ENCODE data around the gene TRABD2A. TPM values are rescaled to one million over a fixed set of nuclear protein-coding genes. Genes with fewer than 3 reads are reported as not detected.

TRABD2A gene
- total and polyA plus RNA-seq, 9 donors = 12.2 to 71.0 (median 33.3) TPM

DNA sequence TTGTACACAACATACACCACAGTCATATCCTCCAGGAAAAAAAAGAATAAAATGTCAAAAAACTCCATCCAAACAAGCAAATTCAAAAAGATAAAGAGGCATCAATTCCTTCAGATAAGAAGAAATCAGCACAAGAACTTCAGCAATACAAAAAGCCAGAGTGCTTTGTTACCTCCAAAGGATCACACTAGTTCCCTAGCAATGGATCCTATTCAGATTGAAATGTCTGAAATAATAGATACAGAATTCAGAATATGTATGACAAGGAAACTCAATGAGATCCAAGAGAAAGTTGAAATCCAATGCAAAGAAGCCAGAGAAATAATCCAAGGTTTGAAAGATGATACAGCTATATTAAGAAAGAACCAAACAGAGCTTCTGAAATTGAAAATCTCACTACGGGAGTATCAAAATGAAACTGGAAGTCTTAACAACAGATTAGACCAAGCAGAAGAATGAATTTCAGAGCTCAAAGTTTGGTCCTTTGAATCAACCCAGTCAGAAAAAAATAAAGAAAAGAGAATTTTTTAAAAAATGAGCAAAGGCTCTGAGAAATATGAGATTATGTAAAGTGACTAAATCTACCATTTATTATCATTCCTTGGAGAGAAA lies 80.6 kb downstream of the TRABD2A start:
- Histone ChIP-seq H3K27me3 (no peaks in the 10 kb centered on the region), H3K4me3 (no peak overlapping the region), H3K36me3 (no peaks in the 10 kb centered on the region), H3K4me1 (ENCODE audit: insufficient read depth) (peaks cover 9% of the 10 kb centered on the region), H3K9me3 (no peaks in the 10 kb centered on the region), H3K27ac (no peak overlapping the region)
- intact Hi-C loops (cut with DNase I) = loop anchor here in 1 of 4 donors (10.0 kb wide), 1 partner anchor 85 kb away; the partner anchor contains the start of gene TRABD2A
- WGBS, 3 donors = 40 to 46% (median 43%) methylated on average over 1 of the region's 1 CpG
- TF ChIP-seq, protein P1, sequence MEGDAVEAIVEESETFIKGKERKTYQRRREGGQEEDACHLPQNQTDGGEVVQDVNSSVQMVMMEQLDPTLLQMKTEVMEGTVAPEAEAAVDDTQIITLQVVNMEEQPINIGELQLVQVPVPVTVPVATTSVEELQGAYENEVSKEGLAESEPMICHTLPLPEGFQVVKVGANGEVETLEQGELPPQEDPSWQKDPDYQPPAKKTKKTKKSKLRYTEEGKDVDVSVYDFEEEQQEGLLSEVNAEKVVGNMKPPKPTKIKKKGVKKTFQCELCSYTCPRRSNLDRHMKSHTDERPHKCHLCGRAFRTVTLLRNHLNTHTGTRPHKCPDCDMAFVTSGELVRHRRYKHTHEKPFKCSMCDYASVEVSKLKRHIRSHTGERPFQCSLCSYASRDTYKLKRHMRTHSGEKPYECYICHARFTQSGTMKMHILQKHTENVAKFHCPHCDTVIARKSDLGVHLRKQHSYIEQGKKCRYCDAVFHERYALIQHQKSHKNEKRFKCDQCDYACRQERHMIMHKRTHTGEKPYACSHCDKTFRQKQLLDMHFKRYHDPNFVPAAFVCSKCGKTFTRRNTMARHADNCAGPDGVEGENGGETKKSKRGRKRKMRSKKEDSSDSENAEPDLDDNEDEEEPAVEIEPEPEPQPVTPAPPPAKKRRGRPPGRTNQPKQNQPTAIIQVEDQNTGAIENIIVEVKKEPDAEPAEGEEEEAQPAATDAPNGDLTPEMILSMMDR (IDR thresholded peaks at IDR 0.05) = no peak
- TF ChIP-seq POLR2A (IDR thresholded peaks at IDR 0.05) (no peak), EP300 (IDR thresholded peaks at IDR 0.05) (no peak)
- no peak for DNase-seq

DNA sequence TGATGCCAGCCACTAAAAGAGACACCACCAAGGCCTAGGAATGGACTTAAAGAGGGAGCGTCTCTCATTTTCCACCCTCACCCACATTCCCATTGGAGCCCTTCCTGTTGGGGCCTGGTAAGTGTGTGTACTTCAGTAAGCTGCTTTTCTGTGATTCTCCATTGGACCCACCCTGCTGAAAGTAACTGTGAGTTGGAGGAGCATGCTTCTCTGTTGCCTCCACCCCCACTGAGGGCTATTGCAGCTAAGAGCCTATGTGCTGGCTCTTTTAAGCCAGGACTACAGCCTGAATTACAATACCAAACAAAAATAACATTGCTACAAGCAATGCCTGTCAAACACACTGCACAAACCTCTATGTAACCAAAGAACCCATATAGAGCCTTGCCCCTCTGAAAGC lies 81.1 kb downstream of the TRABD2A start:
- intact Hi-C loops (cut with DNase I) = loop anchor here in 1 of 4 donors (10.0 kb wide), 1 partner anchor 85 kb away; the partner anchor contains the start of gene TRABD2A
- Histone ChIP-seq H3K27ac (no peak overlapping the region), H3K27me3 (no peaks in the 10 kb centered on the region), H3K36me3 (no peaks in the 10 kb centered on the region), H3K4me3 (no peak overlapping the region), H3K4me1 (ENCODE audit: insufficient read depth) (peaks cover 9% of the 10 kb centered on the region), H3K9me3 (no peaks in the 10 kb centered on the region)
- no peak for DNase-seq
- WGBS, 3 donors = 98 to 100% (median 100%) methylated on average over 1 of the region's 1 CpG
- TF ChIP-seq, protein P1 (IDR thresholded peaks at IDR 0.05) = no peak

DNA sequence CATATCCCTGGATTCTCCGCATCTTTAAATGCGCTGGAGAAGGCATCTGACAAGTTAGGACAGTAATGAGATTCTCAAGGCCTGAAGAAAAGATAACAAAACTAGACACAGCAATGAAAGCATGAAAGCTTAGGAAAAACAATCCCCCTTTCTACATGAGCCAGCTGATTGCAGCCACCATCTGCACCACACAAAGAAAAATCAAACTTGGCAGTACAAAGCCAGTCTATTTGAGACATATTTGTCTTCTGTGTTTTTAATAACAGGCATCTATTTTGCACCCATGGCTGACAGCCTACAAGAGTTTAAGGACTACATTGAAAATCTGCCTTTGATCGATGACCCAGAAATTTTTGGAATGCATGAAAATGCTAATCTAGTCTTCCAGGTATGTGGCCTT lies 83.6 kb downstream of the TRABD2A start:
- DNase-seq = no peak
- Histone ChIP-seq H3K9me3 (no peaks in the 10 kb centered on the region), H3K4me3 (no peak overlapping the region), H3K27ac (no peak overlapping the region), H3K36me3 (no peaks in the 10 kb centered on the region), H3K27me3 (no peaks in the 10 kb centered on the region), H3K4me1 (ENCODE audit: insufficient read depth) (peaks cover 9% of the 10 kb centered on the region)
- 9 to 29% (median 16%) methylated on average over 3 of the region's 3 CpGs for WGBS, 3 donors
- intact Hi-C loops (cut with DNase I) = no loop called here
- TF ChIP-seq POLR2A (IDR thresholded peaks at IDR 0.05) (no peak), EP300 (IDR thresholded peaks at IDR 0.05) (no peak)
- TF ChIP-seq, protein P1 (IDR thresholded peaks at IDR 0.05) = no peak

DNA sequence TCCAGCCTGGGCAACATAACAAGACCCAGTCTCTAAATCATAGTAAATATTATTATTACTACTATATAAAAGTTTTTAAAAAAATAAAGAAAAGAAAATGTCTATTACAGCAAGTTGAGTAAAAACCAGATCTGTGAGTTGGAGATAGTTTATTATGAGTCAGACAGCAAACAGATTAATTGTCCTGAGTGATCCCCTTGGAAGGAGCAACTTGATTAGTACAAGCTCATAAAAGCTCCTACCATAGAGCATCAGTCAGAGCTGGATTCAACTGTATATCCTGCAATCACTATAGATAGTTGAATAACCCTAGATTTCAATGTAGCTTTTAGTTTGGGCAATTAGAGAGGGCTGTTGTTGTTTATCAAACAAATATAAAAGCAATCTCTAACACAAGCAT lies 84.1 kb downstream of the TRABD2A start:
- Histone ChIP-seq H3K4me1 (ENCODE audit: insufficient read depth) (peaks cover 9% of the 10 kb centered on the region), H3K9me3 (no peaks in the 10 kb centered on the region), H3K27ac (no peak overlapping the region), H3K27me3 (no peaks in the 10 kb centered on the region), H3K4me3 (no peak overlapping the region), H3K36me3 (no peaks in the 10 kb centered on the region)
- TF ChIP-seq, protein P1 (IDR thresholded peaks at IDR 0.05) = no peak
- no peak for TF ChIP-seq EP300 (IDR thresholded peaks at IDR 0.05)
- no peak for TF ChIP-seq POLR2A (IDR thresholded peaks at IDR 0.05)
- intact Hi-C loops (cut with DNase I) = no loop called here
- DNase-seq = no peak
